HG03571 (cell line): ENCODE data around the gene NINL.
"Not testable (repeated sequence)": the region's sequence is repeated elsewhere in the genome, so short reads cannot be mapped to it uniquely, and the experiment has no call there.

Experiments used
- ATAC-seq: cut with Tn5 transposase; IDR thresholded peaks from one replicate; pipeline ENCODE4 v1.9.1; 2021; ENCODE audit not compliant: unreplicated experiment

NINL gene

DNA sequence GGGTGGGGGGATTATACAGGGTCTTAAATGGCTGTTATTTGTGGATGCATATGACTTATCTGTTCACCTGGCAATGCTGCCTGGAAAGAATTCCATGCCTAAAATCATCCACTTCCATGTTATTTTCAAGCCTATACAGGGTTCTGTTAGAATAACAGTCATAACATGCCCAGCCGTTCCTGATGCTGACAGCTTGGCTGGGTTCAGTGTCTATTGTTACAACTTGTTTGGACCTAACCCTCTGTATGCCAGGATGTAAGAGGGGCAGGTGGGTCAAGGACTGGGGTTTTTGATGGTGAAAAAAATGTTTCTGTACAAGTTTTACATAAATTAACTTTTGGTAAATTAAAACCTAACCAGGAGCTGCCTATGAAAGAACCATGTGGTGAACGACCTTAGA, 98.0 kb downstream of the NINL start:
- ATAC-seq = no peak

- ATAC-seq = no peak
Measured at GRCh38 chr20:25486377-25486776, 99.0 kb downstream of the NINL start.

- no peak for ATAC-seq
Measured at GRCh38 chr20:25485872-25486271, 99.5 kb downstream of the NINL start.

GRCh38 chr20:25484911-25485511, 100.3 kb downstream of the NINL start:
- no peak for ATAC-seq

DNA sequence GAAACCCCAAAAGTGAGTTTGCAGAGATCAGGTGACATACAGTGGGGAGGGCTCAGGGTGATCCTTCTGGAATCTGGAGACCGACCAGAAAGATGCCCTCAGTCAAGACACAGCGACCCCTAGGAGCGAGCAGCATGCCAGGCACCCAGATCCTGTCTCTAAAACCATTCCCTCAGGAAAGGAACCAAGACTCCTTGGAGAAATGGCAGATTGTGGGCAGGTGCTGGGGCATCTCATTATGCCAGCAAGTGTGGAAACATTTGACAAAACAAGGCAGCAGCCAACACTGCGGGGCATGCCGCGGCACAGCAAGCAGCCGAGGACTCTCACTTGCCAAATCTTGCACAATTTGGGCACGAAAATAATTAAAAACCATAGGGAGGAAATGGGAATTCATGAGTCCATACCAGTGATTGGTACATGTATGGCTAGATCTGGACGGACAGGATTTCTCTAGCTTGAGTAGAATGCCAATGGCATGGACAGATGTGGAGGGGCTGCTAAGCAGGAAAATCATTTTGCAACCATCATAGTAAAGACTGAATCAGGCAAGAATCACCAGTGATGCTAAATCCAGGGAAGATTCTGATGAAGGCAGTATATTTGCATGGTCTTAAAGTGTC, 101.0 kb downstream of the NINL start:
- no peak for ATAC-seq

GRCh38 chr20:25483431-25484132, 101.7 kb downstream of the NINL start:
- no peak for ATAC-seq

DNA sequence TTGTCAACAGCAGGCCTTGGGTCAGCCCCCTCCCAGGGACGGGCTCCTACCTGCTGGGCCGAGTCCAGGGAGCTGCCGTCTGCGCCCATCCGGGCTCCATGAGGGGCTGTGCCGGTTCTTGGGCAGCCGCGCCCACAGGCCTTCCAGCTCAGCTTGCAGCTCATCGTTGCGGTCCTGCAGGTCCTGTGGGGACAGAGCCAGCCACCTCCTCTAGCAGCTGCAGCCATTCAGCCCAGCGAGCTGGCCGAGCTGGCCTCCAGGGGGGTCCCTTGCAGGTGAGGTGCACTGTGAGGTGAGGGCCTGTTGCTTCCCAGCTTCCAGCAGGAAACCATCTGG, 103.4 kb downstream of the NINL start:
- ATAC-seq = no peak

GRCh38 chr20:25481235-25481917, 104.0 kb downstream of the NINL start:
- ATAC-seq = no peak

DNA sequence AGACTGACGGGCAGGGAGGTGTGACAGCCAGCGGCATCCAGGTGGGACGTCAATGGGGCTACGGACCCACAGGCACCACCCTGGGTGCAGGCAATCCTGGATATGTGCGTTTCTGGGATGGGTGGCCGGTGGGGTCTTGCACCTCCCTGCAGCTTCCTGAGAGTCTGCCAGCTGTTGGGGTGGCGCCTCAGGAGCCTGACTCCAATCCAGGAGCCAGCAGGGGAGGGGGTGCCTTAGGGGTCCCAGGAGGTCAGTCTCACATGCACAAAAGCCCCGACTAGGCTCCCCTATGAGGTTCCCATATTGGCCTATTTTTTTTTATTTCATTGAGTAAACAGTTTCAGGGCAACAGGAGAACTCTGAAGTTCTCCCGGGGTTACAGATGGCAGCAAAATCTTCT, 104.5 kb downstream of the NINL start:
- ATAC-seq = no peak

- no peak for ATAC-seq
Measured at GRCh38 chr20:25480156-25480555, 105.2 kb downstream of the NINL start.

GRCh38 chr20:25479638-25480037, 105.7 kb downstream of the NINL start:
- no peak for ATAC-seq

- ATAC-seq = no peak
Measured at GRCh38 chr20:25478889-25479568, 106.3 kb downstream of the NINL start.

DNA sequence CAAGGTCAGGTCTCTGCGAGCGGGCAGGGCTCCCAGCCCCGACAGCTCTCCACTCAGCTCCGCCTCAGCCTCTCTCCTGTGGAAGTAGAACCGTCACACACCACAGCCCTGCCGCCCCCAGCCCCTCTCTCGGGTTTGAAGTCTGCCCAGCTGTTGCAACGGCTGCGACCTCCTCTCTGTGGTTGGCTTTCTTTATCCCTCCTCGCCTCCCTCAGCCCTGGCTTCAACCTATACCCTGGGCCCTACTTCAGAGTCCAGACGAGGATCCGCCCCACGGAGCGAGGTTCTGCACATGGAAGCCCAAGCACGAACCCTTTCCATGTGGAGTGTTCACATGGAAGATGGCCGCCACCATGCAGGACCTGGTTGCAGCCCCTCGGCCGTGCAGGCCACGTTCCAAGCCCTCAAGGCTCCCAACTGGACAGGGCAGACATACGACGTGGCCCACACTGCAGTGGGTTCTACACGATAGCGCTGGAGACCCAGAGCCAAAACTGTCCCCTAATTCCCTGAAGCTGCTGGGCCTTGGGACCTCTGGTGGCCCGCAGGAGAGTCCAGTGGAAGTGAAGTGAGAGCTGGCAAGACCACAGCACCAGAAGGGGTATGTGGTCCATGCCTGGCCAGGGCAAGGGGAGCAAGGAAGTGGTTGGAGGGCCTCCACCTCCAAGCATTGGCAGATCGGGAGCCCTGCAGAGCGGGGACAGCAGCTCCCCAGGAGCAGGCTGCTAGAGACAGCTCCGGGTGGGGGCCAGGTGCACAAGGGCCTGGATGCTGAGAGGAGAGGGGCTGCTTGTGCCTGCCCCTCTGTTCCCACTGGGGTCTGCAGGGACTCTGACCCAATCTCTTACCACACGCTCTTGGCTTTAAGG, 108.1 kb downstream of the NINL start:
- no peak for ATAC-seq

GRCh38 chr20:25476106-25477013, 109.0 kb downstream of the NINL start:
- ATAC-seq = no peak

GRCh38 chr20:25473297-25473696, 112.0 kb downstream of the NINL start:
- ATAC-seq = not testable (repeated sequence)

GRCh38 chr20:25471020-25471419, 114.3 kb downstream of the NINL start:
- no peak for ATAC-seq

- no peak for ATAC-seq
Measured at GRCh38 chr20:25470045-25470444, 115.3 kb downstream of the NINL start.

- no peak for ATAC-seq
Measured at GRCh38 chr20:25469558-25469957, 115.8 kb downstream of the NINL start.
